WTC11 (cell line): ENCODE results near the gene TRAF3IP3. TPM values are rescaled to one million over a fixed set of nuclear protein-coding genes. Genes with fewer than 3 reads are reported as not detected.

Source experiments
- ATAC-seq: fragments of 200-7000 bp; cut with Tn5 transposase; 2 replicates; pipeline ENCODE4 v1.10.0; 2021; ENCODE audit warnings: mild to moderate bottlenecking, moderate library complexity
- CTCF ChIA-PET: fragments of 300-600 bp; sonication (Branson Sonifier 250); formaldehyde crosslinking; loops from one replicate; lab custom pipeline; 2021; ENCODE audit warnings: antibody characterized with exemption; lab: Charles Lee
- POLR2A ChIA-PET: fragments of 350-600 bp; sonication (Branson Sonifier 250); formaldehyde crosslinking; loops from one replicate; lab custom pipeline; 2021; ENCODE audit warnings: antibody characterized with exemption; lab: Charles Lee
- DNase-seq: peaks from one replicate; pipeline ENCODE4 v3.0.0; 2021; ENCODE audit warnings: low spot score
- H3K27ac Mint-ChIP-seq: 2 replicates; pipeline ENCODE4 v1.8.0; 2021; ENCODE audit warnings: mixed read lengths
- H3K27me3 Mint-ChIP-seq: 2 replicates; pipeline ENCODE4 v1.8.0; 2021; ENCODE audit warnings: low read depth, mild to moderate bottlenecking, moderate library complexity, mixed read lengths
- H3K36me3 Mint-ChIP-seq: 2 replicates; pipeline ENCODE4 v1.8.0; 2021; ENCODE audit warnings: mixed read lengths
- H3K4me1 Mint-ChIP-seq: 2 replicates; pipeline ENCODE4 v1.8.0; 2022; ENCODE audit warnings: mixed read lengths
- H3K4me3 Mint-ChIP-seq: 2 replicates; pipeline ENCODE4 v1.8.0; 2021; ENCODE audit warnings: mild to moderate bottlenecking, moderate library complexity, mixed read lengths
- H3K9me3 Mint-ChIP-seq: 2 replicates; pipeline ENCODE4 v1.8.0; 2021; ENCODE audit warnings: mixed read lengths
- CREB1 ChIP-seq: sonication (generic); formaldehyde crosslinking; IDR thresholded peaks from 2 replicates; pipeline ENCODE4 v1.8.0; 2023; ENCODE audit warnings: mild to moderate bottlenecking, missing genetic modification reagents
- CREM ChIP-seq: sonication (generic); formaldehyde crosslinking; IDR thresholded peaks from 2 replicates; pipeline ENCODE4 v1.8.1; 2022; ENCODE audit warnings: mild to moderate bottlenecking, missing genetic modification reagents, moderate library complexity
- FOXJ3 ChIP-seq: sonication (generic); formaldehyde crosslinking; IDR thresholded peaks from 2 replicates; pipeline ENCODE4 v1.9.0; 2021; ENCODE audit warnings: missing genetic modification reagents, mild to moderate bottlenecking, borderline replicate concordance
- GABPB1 ChIP-seq: sonication (generic); formaldehyde crosslinking; IDR thresholded peaks from 2 replicates; pipeline ENCODE4 v1.8.1; 2023; ENCODE audit warnings: mild to moderate bottlenecking, missing genetic modification reagents
- IRF2 ChIP-seq: sonication (generic); formaldehyde crosslinking; IDR thresholded peaks from 2 replicates; pipeline ENCODE4 v1.8.0; 2022; ENCODE audit warnings: low read depth, missing genetic modification reagents, borderline replicate concordance
- NFYB ChIP-seq: sonication (generic); formaldehyde crosslinking; conservative IDR thresholded peaks from 2 replicates; pipeline ENCODE4 v1.8.0; 2022; ENCODE audit warnings: low read depth, missing genetic modification reagents
- NR2C2 ChIP-seq: sonication (generic); formaldehyde crosslinking; IDR thresholded peaks from 2 replicates; pipeline ENCODE4 v1.8.0; 2022; ENCODE audit warnings: mild to moderate bottlenecking, missing genetic modification reagents
- PRRX2 ChIP-seq: fragments of 250-450 bp; sonication (Bioruptor Pico); IDR thresholded peaks from 2 replicates; pipeline ENCODE4 v1.8.0; 2021; ENCODE audit warnings: mild to moderate bottlenecking
- SOX15 ChIP-seq: fragments of 250-450 bp; sonication (Bioruptor Pico); IDR thresholded peaks from 2 replicates; pipeline ENCODE4 v1.9.0; 2021; ENCODE audit warnings: mild to moderate bottlenecking
- STAT6 ChIP-seq: sonication (generic); formaldehyde crosslinking; conservative IDR thresholded peaks from 2 replicates; pipeline ENCODE4 v1.8.1; 2023; ENCODE audit warnings: mild to moderate bottlenecking, low read depth, missing genetic modification reagents, moderate library complexity
- ZMAT4 ChIP-seq: fragments of 250-450 bp; sonication (Bioruptor Pico); IDR thresholded peaks from 2 replicates; pipeline ENCODE4 v1.9.0; 2021; ENCODE audit warnings: mild to moderate bottlenecking
- ZNF317 ChIP-seq: sonication (generic); formaldehyde crosslinking; IDR thresholded peaks from 2 replicates; pipeline ENCODE4 v1.8.1; 2023; ENCODE audit warnings: low read depth, mild to moderate bottlenecking, moderate library complexity, missing genetic modification reagents, borderline replicate concordance
- ZNF423 ChIP-seq: fragments of 250-450 bp; sonication (Bioruptor Pico); IDR thresholded peaks from 2 replicates; pipeline ENCODE4 v2.1.2; 2022; ENCODE audit warnings: mild to moderate bottlenecking, moderate library complexity
- total RNA-seq: library from RNA; stranded (reverse); gene quantifications from 3 replicates; pipeline ENCODE4 v1.2.3, GENCODE V29; 2021
- TF ChIP-seq, protein P1 (sequence below): sonication (generic); formaldehyde crosslinking; IDR thresholded peaks from 2 replicates; pipeline ENCODE4 v1.8.0; 2022; ENCODE audit warnings: mild to moderate bottlenecking, missing genetic modification reagents
- TF ChIP-seq, protein P2 (sequence below): fragments of 250-450 bp; sonication (Bioruptor Pico); IDR thresholded peaks from 2 replicates; pipeline ENCODE4 v1.9.0; 2021; ENCODE audit warnings: mild to moderate bottlenecking, borderline replicate concordance
- TF ChIP-seq, protein P3 (sequence below): sonication (generic); formaldehyde crosslinking; IDR thresholded peaks from 2 replicates; pipeline ENCODE4 v1.8.1; 2022; ENCODE audit warnings: low read depth, mild to moderate bottlenecking, moderate library complexity, missing genetic modification reagents, borderline replicate concordance

TRAF3IP3 gene
- total RNA-seq, 1 experiment from 2014 or later: 0.74 TPM

DNA sequence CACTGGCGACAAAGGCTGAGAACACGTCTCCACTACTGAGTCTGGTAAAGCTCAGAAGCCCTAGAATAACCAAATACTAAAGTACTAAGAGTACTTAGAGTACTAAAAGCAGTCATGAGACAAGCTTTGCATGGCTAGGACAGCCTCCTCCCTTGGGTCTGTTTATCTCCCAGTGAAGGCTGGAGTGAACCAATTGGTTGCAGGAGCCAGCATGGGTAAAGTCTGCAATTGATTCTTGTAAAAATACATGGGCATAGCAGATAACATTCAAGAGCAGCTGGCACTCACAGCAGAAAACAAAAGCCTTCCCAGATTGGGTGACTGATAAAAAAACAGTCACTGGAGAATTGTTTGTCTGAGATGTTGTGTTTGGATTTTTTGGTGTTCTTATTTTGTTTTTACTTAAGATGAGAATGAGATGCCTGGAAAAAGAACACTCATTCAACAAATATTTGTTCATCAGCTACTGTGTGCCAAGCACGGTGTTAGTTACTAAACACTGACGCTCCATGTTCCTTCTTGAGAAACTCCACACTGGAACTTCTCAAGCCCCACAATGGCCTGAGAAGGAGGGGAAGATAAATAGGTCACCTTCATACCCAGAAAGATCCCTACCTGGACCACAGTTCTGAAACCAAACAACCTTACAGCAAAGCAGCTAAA is 46.4 kb downstream of the TRAF3IP3 start:
- TF ChIP-seq CREM (no peak), STAT6 (no peak)
- Mint-ChIP-seq H3K9me3 (no peaks in the 10 kb centered on the region), H3K4me3 (no peak overlapping the region), H3K27ac (no peak overlapping the region), H3K27me3 (no peaks in the 10 kb centered on the region; the same call in 1 of the 2 replicates), H3K36me3 (no peaks in the 10 kb centered on the region), H3K4me1 (peaks cover 13% of the 10 kb centered on the region)
- CTCF ChIA-PET: interaction anchor here (1.2 kb wide), 1 partner anchor 54 kb away, joined by 3 read pairs; no protein-coding TSS in a partner anchor
- DNase-seq: no peak
- POLR2A ChIA-PET: no interaction called here
- ATAC-seq: no peak

- ChIA-PET POLR2A (no interaction called here), CTCF (interaction anchor here (1.2 kb wide), 1 partner anchor 55 kb away, joined by 3 read pairs; no protein-coding TSS in a partner anchor)
- H3K36me3 Mint-ChIP-seq: no peaks in the 10 kb centered on the region
- no peak overlapping the region for H3K4me3 Mint-ChIP-seq
- no peak for ATAC-seq
- DNase-seq: no peak
- TF ChIP-seq ZNF317 (CRISPR knock-in tag): no peak
- no peak for TF ChIP-seq NFYB (CRISPR knock-in tag)
- TF ChIP-seq GABPB1: no peak
- TF ChIP-seq CREM: no peak
- TF ChIP-seq PRRX2 (CRISPR knock-in tag): no peak
- no peak for TF ChIP-seq NR2C2 (CRISPR knock-in tag)
- no peak for TF ChIP-seq IRF2
- TF ChIP-seq ZMAT4 (CRISPR knock-in tag): no peak
- TF ChIP-seq SOX15 (CRISPR knock-in tag): no peak
- TF ChIP-seq FOXJ3 (CRISPR knock-in tag): no peak
- TF ChIP-seq, protein P1, sequence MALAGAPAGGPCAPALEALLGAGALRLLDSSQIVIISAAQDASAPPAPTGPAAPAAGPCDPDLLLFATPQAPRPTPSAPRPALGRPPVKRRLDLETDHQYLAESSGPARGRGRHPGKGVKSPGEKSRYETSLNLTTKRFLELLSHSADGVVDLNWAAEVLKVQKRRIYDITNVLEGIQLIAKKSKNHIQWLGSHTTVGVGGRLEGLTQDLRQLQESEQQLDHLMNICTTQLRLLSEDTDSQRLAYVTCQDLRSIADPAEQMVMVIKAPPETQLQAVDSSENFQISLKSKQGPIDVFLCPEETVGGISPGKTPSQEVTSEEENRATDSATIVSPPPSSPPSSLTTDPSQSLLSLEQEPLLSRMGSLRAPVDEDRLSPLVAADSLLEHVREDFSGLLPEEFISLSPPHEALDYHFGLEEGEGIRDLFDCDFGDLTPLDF (CRISPR knock-in tag): no peak
- TF ChIP-seq, protein P2, sequence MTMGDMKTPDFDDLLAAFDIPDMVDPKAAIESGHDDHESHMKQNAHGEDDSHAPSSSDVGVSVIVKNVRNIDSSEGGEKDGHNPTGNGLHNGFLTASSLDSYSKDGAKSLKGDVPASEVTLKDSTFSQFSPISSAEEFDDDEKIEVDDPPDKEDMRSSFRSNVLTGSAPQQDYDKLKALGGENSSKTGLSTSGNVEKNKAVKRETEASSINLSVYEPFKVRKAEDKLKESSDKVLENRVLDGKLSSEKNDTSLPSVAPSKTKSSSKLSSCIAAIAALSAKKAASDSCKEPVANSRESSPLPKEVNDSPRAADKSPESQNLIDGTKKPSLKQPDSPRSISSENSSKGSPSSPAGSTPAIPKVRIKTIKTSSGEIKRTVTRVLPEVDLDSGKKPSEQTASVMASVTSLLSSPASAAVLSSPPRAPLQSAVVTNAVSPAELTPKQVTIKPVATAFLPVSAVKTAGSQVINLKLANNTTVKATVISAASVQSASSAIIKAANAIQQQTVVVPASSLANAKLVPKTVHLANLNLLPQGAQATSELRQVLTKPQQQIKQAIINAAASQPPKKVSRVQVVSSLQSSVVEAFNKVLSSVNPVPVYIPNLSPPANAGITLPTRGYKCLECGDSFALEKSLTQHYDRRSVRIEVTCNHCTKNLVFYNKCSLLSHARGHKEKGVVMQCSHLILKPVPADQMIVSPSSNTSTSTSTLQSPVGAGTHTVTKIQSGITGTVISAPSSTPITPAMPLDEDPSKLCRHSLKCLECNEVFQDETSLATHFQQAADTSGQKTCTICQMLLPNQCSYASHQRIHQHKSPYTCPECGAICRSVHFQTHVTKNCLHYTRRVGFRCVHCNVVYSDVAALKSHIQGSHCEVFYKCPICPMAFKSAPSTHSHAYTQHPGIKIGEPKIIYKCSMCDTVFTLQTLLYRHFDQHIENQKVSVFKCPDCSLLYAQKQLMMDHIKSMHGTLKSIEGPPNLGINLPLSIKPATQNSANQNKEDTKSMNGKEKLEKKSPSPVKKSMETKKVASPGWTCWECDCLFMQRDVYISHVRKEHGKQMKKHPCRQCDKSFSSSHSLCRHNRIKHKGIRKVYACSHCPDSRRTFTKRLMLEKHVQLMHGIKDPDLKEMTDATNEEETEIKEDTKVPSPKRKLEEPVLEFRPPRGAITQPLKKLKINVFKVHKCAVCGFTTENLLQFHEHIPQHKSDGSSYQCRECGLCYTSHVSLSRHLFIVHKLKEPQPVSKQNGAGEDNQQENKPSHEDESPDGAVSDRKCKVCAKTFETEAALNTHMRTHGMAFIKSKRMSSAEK (CRISPR knock-in tag): no peak
- TF ChIP-seq, protein P3, sequence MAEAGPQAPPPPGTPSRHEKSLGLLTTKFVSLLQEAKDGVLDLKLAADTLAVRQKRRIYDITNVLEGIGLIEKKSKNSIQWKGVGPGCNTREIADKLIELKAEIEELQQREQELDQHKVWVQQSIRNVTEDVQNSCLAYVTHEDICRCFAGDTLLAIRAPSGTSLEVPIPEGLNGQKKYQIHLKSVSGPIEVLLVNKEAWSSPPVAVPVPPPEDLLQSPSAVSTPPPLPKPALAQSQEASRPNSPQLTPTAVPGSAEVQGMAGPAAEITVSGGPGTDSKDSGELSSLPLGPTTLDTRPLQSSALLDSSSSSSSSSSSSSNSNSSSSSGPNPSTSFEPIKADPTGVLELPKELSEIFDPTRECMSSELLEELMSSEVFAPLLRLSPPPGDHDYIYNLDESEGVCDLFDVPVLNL (CRISPR knock-in tag): no peak
- TF ChIP-seq CREB1: no peak
- no peak for TF ChIP-seq ZNF423 (CRISPR knock-in tag)
- H3K27me3 Mint-ChIP-seq: no peaks in the 10 kb centered on the region; the same call in 1 of the 2 replicates
- no peaks in the 10 kb centered on the region for H3K9me3 Mint-ChIP-seq
- peaks cover 13% of the 10 kb centered on the region for H3K4me1 Mint-ChIP-seq
- H3K27ac Mint-ChIP-seq: no peak overlapping the region
Measured at GRCh38 chr1:209802780-209803152, 46.9 kb downstream of the TRAF3IP3 start.
